SU-DHL-6 (cell line): Measurements from ENCODE around the gene VDR.

Experiments used
- H2AFZ ChIP-seq: fragments of 200-600 bp; sonication (generic); 2 replicates; pipeline ENCODE4 v1.6.1; 2014; ENCODE audit warnings: low read depth, mild to moderate bottlenecking, moderate library complexity, mixed read lengths, antibody characterized with exemption, low read length; ENCODE audit not compliant: severe bottlenecking
- H3F3A ChIP-seq: fragments of 200-600 bp; shearing (Covaris generic); 2 replicates; pipeline ENCODE4 v1.6.0; 2016; ENCODE audit warnings: antibody characterized with exemption, mild to moderate bottlenecking; ENCODE audit not compliant: insufficient read depth
- H3K27ac ChIP-seq: fragments of 200-600 bp; sonication (generic); 2 replicates; pipeline ENCODE4 v1.5.1; 2016; ENCODE audit warnings: low read depth, mild to moderate bottlenecking, low read length, moderate library complexity, mixed read lengths
- H3K27me3 ChIP-seq: fragments of 200-600 bp; sonication (generic), shearing (Covaris generic); 2 replicates; pipeline ENCODE4 v1.6.0; 2014; ENCODE audit warnings: mild to moderate bottlenecking, low read length
- H3K36me3 ChIP-seq: fragments of 200-600 bp; sonication (generic); 2 replicates; pipeline ENCODE4 v1.6.1; 2014; ENCODE audit warnings: mild to moderate bottlenecking, low read length, mixed read lengths
- H3K4me2 ChIP-seq: fragments of 300-600, 200-600 bp; shearing (Covaris generic), sonication (generic); 2 replicates; pipeline ENCODE4 v1.6.0; 2014; ENCODE audit warnings: low read length, low read depth, mild to moderate bottlenecking; ENCODE audit not compliant: poor library complexity, severe bottlenecking
- H3K4me3 ChIP-seq: fragments of 200-600 bp; sonication (generic); 2 replicates; pipeline ENCODE4 v1.5.1; 2014; ENCODE audit warnings: antibody characterized with exemption, low read length, mild to moderate bottlenecking, mixed read lengths; ENCODE audit not compliant: insufficient read depth, poor library complexity, severe bottlenecking
- H3K79me2 ChIP-seq: fragments of 200-600 bp; sonication (generic); 2 replicates; pipeline ENCODE4 v1.6.1; 2014; ENCODE audit warnings: mild to moderate bottlenecking, low read length, moderate library complexity; ENCODE audit not compliant: insufficient read depth
- H3K9ac ChIP-seq: fragments of 200-600 bp; sonication (generic); 2 replicates; pipeline ENCODE4 v1.7.0; 2014; ENCODE audit warnings: mild to moderate bottlenecking, low read length
- H3K9me2 ChIP-seq: fragments of 200-600 bp; sonication (generic); replicated peaks from 2 replicates; pipeline ENCODE4 v1.6.1; 2014; ENCODE audit warnings: low read length; ENCODE audit not compliant: insufficient read depth
- H3K9me3 ChIP-seq: fragments of 200-600 bp; sonication (generic); 2 replicates; pipeline ENCODE4 v1.6.1; 2014; ENCODE audit warnings: low read length, mixed read lengths; ENCODE audit not compliant: insufficient read depth
- H4K20me1 ChIP-seq: fragments of 200-600 bp; sonication (generic); 2 replicates; pipeline ENCODE4 v1.6.1; 2014; ENCODE audit warnings: low read depth, mild to moderate bottlenecking, antibody characterized with exemption, low read length, moderate library complexity, mixed read lengths
- CTCF ChIP-seq: fragments of 200-600 bp; sonication (generic); IDR thresholded peaks from one replicate; pipeline ENCODE4 v1.5.1; 2017; ENCODE audit warnings: antibody characterized with exemption, mild to moderate bottlenecking, low read length, moderate library complexity; ENCODE audit not compliant: insufficient read depth, poor library complexity, severe bottlenecking
- EZH2phosphoT487 ChIP-seq: fragments of 200-600 bp; sonication (generic), shearing (Covaris generic); conservative IDR thresholded peaks from 2 replicates; pipeline ENCODE4 v1.6.1; 2018; ENCODE audit warnings: mild to moderate bottlenecking, antibody characterized with exemption, low read length, moderate library complexity, mixed read lengths

Gene VDR

GRCh38 chr12:47819896-47820630 lies 84.7 kb downstream of the VDR start, which contains the start of gene HDAC7:
TSS of gene HDAC7 (minus strand) at chr12:47819903. CDS start at chr12:47819785, 118 bp downstream.
- no peaks in the 10 kb centered on the region for H3K36me3 ChIP-seq
- H4K20me1 ChIP-seq, result no peaks in the 10 kb centered on the region
- peak within 1 kb of the TSS; percentile 68 for H3K27ac ChIP-seq
- H3K9me3 ChIP-seq, result no peaks in the 10 kb centered on the region
- H3K4me3 ChIP-seq, result peak within 1 kb of the TSS; percentile 69
- H3F3A ChIP-seq, result peaks cover 12% of the 10 kb centered on the region
- peak within 1 kb of the TSS; percentile 74 for H3K9ac ChIP-seq
- H3K27me3 ChIP-seq, result no peaks in the 10 kb centered on the region
- no peaks in the 10 kb centered on the region for H3K9me2 ChIP-seq
- peak within 1 kb of the TSS; percentile 44 for H2AFZ ChIP-seq
- no peak for TF ChIP-seq EZH2phosphoT487
- no peak for TF ChIP-seq CTCF
- peak within 1 kb of the TSS; percentile 71 for H3K4me2 ChIP-seq
- peaks cover 40% of the 10 kb centered on the region for H3K79me2 ChIP-seq

GRCh38 chr12:47819138-47819895 lies 85.5 kb downstream of the VDR start:
- peak overlapping the region; percentile 74 for H3K9ac ChIP-seq
- H3K36me3 ChIP-seq, result 0 out of 2 replicates have a peak, but pooled peaks cover 4% of the 10 kb centered on the region
- no peaks in the 10 kb centered on the region for H3K27me3 ChIP-seq
- peak overlapping the region; percentile 69 for H3K4me3 ChIP-seq
- H3K4me2 ChIP-seq, result peak overlapping the region; percentile 71
- peak overlapping the region; percentile 68 for H3K27ac ChIP-seq
- H3K9me2 ChIP-seq, result no peaks in the 10 kb centered on the region
- H3K9me3 ChIP-seq, result no peaks in the 10 kb centered on the region
- peaks cover 10% of the 10 kb centered on the region; the same call in 1 of the 2 replicates for H3F3A ChIP-seq
- TF ChIP-seq CTCF (peak; percentile 23), EZH2phosphoT487 (no peak)
- no peak overlapping the region for H2AFZ ChIP-seq
- H3K79me2 ChIP-seq, result peaks cover 48% of the 10 kb centered on the region
- H4K20me1 ChIP-seq, result no peaks in the 10 kb centered on the region

- H3K27ac ChIP-seq, result peak overlapping the region; percentile 68
- H3K4me2 ChIP-seq, result peak overlapping the region; percentile 71
- TF ChIP-seq CTCF (no peak), EZH2phosphoT487 (no peak)
- no peaks in the 10 kb centered on the region for H4K20me1 ChIP-seq
- H2AFZ ChIP-seq, result no peak overlapping the region
- H3K4me3 ChIP-seq, result peak overlapping the region; percentile 69
- H3K36me3 ChIP-seq, result 0 out of 2 replicates have a peak, but pooled peaks cover 4% of the 10 kb centered on the region
- peak overlapping the region; percentile 74 for H3K9ac ChIP-seq
- peaks cover 53% of the 10 kb centered on the region for H3K79me2 ChIP-seq
- peaks cover 11% of the 10 kb centered on the region; the same call in 1 of the 2 replicates for H3F3A ChIP-seq
- H3K9me2 ChIP-seq, result no peaks in the 10 kb centered on the region
- no peaks in the 10 kb centered on the region for H3K27me3 ChIP-seq
- no peaks in the 10 kb centered on the region for H3K9me3 ChIP-seq
These were observed 86.2 kb downstream of the VDR start for GRCh38 chr12:47818467-47819137.
